WI38 (cell line): ENCODE data around the gene PRDM16.

ENCODE experiments used
- H3K4me3 ChIP-seq: 2 replicates; pipeline ENCODE4 v1.5.1; 2011; ENCODE audit warnings: low read depth, mild to moderate bottlenecking, control low read depth, low read length
- CTCF ChIP-seq: IDR thresholded peaks from 2 replicates; pipeline ENCODE4 v1.5.1; 2012; ENCODE audit warnings: low read depth, mild to moderate bottlenecking, control low read depth, low read length

Gene PRDM16

GRCh38 chr1:3114846-3115245 lies 45.8 kb downstream of the PRDM16 start:
- no peak overlapping the region for H3K4me3 ChIP-seq
- TF ChIP-seq CTCF, result no peak

DNA sequence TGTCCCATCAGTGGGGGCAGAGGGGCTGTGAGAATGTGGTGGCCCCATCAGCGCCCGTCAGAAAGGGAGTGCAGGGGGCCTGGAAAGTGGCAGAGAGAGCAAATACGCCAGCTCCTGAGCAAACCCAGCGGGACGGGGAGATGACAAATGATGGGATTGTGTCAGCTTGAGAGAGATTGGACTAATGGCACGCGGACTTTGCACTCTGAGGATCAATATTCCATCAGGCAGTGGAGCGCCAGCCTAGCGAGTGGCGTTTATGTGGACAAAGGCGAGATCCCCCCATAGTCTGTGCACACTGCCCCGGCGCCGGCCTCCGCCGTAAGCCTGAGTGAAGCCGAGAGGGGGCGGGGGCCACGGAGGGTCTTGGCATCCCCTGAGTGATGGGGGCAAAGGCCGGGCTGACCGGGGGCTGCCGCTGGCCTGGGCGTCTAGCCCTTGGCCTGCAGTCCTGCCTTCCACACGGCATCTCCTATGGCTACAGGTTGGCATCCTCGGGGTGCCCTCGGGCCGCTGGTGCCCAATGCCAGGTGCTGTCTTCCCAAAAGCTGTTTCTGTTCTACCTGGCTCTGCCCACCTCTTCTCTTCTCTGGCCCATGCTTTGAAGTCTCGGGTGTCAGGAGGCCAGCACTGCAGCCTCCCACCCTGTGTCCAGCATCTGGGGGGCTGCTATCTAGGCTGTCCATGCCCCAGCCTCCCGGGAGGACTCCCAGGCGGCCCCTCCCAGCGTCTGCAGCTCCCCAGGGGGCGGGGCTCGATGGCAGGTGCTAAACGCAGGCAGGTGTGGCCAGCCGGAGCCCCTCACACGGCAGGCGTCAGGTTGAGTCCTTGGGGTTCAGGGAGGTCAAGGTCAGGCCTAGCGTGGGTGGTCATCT lies 46.5 kb downstream of the PRDM16 start:
- no peak overlapping the region for H3K4me3 ChIP-seq
- no peak for TF ChIP-seq CTCF

DNA sequence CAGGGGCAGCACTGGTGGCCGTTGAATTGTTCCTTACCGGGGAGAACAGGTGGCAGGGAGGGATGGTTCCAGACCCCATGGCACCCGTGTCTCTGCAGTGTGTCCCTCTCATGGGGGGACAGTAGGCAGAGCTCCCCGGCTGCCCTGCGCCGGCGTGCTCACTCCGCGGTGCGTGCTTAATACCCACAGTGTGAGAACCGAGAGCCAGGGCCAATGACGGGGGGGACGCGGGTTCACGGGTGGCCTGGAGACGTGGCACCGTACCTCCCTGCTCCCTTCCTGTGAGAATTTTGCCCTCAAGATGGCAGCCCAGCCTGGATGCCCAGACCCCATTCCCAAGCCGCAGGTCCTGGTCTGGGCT lies 47.1 kb downstream of the PRDM16 start:
- no peak overlapping the region for H3K4me3 ChIP-seq
- no peak for TF ChIP-seq CTCF

DNA sequence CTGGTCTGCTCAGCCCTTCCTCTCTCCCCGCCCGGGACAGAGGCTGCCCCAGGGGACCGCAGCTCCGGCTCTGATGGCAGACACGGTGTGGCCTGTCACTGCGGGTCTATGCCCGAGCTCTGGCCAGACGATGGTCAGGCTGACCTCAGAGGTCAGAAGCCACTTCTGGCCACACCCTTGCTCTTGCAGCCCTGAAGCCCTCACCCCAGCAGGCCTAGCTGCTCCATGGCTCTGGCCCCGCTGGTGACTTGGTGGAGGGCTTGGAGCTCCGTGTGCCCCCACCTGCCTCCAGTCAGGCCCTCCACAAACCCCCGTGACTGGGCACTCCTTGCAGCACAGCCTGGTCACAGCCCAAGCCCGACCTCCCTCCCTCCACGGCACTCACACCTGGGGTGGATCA lies 47.6 kb downstream of the PRDM16 start:
- H3K4me3 ChIP-seq, result no peak overlapping the region
- TF ChIP-seq CTCF, result no peak

DNA sequence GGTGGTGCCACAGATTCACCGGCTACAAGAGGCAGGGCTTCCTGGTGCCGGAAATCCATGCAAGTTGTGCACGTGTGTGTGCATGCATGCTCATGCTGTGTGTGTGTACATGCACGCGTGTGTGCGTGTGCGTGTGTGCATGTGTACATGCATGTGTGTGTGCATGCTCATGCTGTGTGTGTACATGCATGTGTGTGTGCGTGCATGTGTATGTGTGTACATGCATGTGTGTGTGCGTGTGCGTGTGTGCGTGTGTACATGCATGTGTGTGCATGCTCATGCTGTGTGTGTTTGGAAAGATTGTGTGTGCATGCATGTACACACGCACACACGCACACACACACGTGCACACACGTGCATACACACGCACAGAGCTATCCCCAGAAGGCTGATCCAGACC lies 48.9 kb downstream of the PRDM16 start:
- no peak for TF ChIP-seq CTCF
- H3K4me3 ChIP-seq, result no peak overlapping the region

GRCh38 chr1:3119061-3119460 lies 50.1 kb downstream of the PRDM16 start:
- no peak for TF ChIP-seq CTCF
- H3K4me3 ChIP-seq, result no peak overlapping the region

DNA sequence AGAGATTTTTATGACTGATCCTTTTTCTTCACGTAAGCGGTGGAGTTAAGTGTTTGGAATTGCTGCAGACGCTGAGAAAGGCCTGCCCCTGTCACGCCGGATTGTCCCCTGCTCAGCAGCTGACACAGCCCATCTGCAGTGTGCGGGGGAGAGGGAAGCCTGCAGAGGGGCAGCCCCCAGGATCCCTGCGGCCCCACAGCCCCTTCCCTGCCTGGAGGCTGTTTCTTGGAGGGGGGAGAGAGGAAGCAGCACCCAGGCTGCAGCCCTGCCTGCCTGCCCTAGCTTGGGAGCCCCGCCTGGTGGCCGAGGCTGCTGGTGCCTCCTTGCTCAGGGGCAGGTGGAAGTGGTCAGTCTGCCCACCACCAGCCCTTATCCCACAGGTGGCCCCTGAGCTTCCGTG lies 50.7 kb downstream of the PRDM16 start:
- H3K4me3 ChIP-seq, result no peak overlapping the region
- TF ChIP-seq CTCF, result no peak
